ENCODE measurements around the gene SLC4A5.

Gene SLC4A5

GRCh38 chr2:74375838-74376237 lies 32.6 kb upstream of the SLC4A5 start:
- no peak for DNase-seq (ENCODE audit: low read depth)
- TF ChIP-seq, protein P1, sequence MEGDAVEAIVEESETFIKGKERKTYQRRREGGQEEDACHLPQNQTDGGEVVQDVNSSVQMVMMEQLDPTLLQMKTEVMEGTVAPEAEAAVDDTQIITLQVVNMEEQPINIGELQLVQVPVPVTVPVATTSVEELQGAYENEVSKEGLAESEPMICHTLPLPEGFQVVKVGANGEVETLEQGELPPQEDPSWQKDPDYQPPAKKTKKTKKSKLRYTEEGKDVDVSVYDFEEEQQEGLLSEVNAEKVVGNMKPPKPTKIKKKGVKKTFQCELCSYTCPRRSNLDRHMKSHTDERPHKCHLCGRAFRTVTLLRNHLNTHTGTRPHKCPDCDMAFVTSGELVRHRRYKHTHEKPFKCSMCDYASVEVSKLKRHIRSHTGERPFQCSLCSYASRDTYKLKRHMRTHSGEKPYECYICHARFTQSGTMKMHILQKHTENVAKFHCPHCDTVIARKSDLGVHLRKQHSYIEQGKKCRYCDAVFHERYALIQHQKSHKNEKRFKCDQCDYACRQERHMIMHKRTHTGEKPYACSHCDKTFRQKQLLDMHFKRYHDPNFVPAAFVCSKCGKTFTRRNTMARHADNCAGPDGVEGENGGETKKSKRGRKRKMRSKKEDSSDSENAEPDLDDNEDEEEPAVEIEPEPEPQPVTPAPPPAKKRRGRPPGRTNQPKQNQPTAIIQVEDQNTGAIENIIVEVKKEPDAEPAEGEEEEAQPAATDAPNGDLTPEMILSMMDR (IDR thresholded peaks at IDR 0.05; ENCODE audit: control insufficient read depth, insufficient read depth, low read depth, low read length, missing control alignments) = no peak
- H3K4me3 ChIP-seq (ENCODE audit: control insufficient read depth, low read depth, low read length) = no peak overlapping the region

GRCh38 chr2:74374509-74375205 lies 31.4 kb upstream of the SLC4A5 start:
- no peak for DNase-seq (ENCODE audit: low read depth)
- no peak overlapping the region for H3K4me3 ChIP-seq (ENCODE audit: control insufficient read depth, low read depth, low read length)
- TF ChIP-seq, protein P1 (IDR thresholded peaks at IDR 0.05; ENCODE audit: control insufficient read depth, insufficient read depth, low read depth, low read length, missing control alignments) = no peak

DNA sequence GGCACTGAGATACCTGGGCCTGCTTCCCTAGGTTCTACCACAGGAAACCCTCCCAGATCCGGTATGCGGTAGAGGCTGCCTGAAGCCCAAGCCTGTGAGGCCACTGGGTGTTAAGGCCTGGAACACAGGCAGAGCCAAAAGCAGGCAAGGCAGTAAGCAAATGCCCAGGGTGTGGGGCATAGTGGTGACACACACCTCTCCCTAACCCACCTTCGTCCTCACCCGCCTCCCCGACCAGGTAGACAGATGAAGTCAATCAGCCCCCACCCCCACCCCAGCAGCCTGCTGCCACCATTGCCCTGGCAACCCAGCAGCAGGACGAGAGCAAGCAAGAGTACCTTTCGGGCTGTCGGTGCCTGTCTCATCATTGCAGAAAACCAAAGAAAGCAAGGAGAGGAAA lies 30.8 kb upstream of the SLC4A5 start:
- DNase-seq (ENCODE audit: low read depth) = no peak
- no peak overlapping the region for H3K4me3 ChIP-seq (ENCODE audit: control insufficient read depth, low read depth, low read length)
- TF ChIP-seq, protein P1 (IDR thresholded peaks at IDR 0.05; ENCODE audit: control insufficient read depth, insufficient read depth, low read depth, low read length, missing control alignments) = no peak

DNA sequence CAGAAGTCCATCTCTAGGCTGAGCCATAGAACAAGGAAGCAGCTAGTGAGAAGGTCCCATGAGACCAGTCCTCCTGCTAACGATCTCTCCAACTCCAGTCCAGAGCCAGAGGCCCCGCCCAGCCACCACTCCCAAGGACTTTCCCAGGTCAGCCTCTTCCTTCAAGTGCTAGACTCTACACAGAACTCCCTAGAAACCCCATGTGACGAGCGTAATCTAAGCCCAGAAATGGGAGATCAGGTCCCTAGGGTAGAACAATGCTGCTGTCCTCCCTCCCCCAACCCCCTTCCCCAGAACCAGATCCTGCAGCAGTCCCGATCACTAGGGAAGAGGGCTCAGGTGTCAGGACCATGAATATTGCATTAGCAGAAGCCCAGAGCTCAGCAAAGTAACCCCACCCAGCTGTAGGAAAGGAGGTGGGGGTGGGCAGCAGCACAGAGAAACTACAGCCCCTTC lies 30.0 kb upstream of the SLC4A5 start:
- no peak overlapping the region for H3K4me3 ChIP-seq (ENCODE audit: control insufficient read depth, low read depth, low read length)
- TF ChIP-seq, protein P1 (IDR thresholded peaks at IDR 0.05; ENCODE audit: control insufficient read depth, insufficient read depth, low read depth, low read length, missing control alignments) = no peak
- DNase-seq (ENCODE audit: low read depth) = no peak

DNA sequence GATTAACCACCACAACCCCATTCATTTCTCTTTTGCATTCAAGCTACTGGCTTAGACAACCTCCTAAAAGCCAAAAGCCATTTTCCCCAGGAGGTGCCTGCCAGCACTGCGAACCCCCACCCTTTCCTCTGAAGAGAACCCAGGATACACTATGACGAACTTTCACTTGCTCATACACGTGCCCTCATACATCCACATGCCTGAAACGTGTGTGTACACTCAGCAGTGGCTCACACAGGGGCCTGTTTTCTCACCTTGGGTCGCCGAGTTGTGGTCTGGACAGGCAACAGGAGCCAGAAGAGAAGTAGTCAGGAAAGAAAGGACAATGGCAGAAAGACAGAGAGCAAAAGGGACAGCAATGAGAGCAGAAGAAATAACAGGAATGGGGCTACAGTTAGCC lies 29.5 kb upstream of the SLC4A5 start:
- TF ChIP-seq, protein P1 (IDR thresholded peaks at IDR 0.05; ENCODE audit: control insufficient read depth, insufficient read depth, low read depth, low read length, missing control alignments) = no peak
- no peak overlapping the region for H3K4me3 ChIP-seq (ENCODE audit: control insufficient read depth, low read depth, low read length)
- DNase-seq (ENCODE audit: low read depth) = no peak

- no peak overlapping the region for H3K4me3 ChIP-seq (ENCODE audit: control insufficient read depth, low read depth, low read length)
- no peak for DNase-seq (ENCODE audit: low read depth)
- TF ChIP-seq, protein P1 (IDR thresholded peaks at IDR 0.05; ENCODE audit: control insufficient read depth, insufficient read depth, low read depth, low read length, missing control alignments) = no peak
Observed at GRCh38 chr2:74371421-74371820, 28.2 kb upstream of the SLC4A5 start.

Measured in AG09309 (cell line).